Activated CD4-positive, alpha-beta T cell treated with anti-CD3 and anti-CD28 coated beads, Interleukin-10, Interleukin-2, amounts not matched to agents 100 ng/mL and 50 ng/mL, durations not matched to agents 16 hours and 8 hours (primary cell): ENCODE data around the gene C12orf76.

Source experiments
- DNase-seq: peaks from one replicate; pipeline ENCODE4 v3.0.0-alpha.2; 2020

C12orf76 gene

DNA sequence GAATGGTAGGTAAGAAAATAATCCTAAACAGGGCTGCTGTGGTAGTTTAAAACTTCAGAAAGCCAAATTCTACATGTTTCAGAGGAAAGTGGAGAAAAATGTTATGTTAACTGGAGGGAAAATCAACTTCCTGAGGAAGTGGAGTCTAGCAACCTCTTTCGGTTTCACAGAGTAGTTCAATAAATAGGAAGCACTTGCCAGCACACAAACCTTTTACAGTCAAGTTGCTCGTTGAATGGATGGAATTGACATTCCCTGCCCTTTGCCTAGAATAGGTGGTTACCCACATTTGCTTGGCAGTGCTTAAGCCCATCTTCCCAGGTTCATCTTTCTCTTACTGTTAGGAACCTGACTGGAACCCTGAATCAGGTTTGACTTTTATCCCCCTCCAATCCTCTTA, 33.2 kb downstream of the C12orf76 start:
- DNase-seq, result no peak

DNA sequence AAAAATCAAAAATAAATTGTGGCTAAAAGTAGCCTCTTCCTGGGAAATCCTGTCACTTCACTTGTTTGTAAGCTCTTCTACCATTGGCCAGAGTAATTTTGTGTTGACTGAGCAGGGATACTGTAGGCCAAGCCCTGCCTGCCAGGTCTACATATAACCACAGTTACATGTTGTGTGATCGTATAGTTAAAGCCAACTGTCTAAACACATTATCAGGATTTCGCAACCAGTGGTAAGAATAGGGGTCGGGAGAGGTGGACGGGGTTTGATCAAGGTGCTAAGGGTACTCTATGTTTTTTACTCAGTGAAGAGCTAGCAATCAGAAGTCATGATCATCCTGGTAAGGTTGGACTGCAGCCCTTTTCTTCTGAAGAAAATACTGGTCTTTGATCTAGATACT, 35.7 kb downstream of the C12orf76 start:
- DNase-seq, result no peak

DNA sequence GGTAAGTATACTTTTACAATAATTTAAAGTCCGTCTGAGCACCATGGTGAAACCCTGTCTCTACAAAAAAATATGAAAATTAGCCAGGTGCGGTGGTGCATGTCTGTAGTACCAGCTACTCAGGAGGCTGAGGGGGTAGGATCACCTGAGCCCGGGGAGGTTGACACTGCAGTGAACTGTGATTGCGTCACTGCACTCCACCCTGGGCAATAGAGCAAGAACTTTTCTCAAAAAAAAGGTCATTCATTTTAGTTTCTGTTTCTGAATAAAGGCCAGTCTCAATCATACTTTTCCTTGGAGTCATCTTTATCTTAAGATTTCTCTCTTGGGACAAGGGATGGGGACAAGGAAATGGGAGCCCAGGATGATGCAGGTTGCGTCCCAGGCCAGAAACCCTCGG, 36.2 kb downstream of the C12orf76 start:
- no peak for DNase-seq

- no peak for DNase-seq
Observed at GRCh38 chr12:110010853-110011723, 37.2 kb downstream of the C12orf76 start.

- peak; percentile 81 for DNase-seq
Observed at GRCh38 chr12:110008681-110009398, 39.5 kb downstream of the C12orf76 start.

- no peak for DNase-seq
Observed at GRCh38 chr12:110007881-110008280, 40.4 kb downstream of the C12orf76 start.

DNA sequence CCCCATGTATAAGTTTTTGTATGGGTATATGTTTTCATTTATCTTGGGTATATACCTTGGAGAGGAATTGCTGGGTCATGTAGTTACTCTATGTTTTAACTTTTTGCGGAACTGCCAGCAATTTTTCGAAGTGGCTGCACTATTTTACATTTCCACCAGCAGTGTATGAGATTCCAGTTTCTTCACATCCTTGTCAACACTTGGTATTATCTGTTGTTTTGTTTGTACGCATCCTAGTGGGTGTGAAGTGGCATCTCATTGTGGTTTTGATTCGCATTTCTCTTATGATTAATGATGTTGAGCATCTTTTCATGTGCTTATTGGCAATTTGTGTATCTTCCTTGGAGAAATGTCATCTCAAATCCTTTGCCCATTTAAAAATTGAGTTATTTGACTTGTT, 42.2 kb downstream of the C12orf76 start:
- no peak for DNase-seq

GRCh38 chr12:110005319-110005973, 42.9 kb downstream of the C12orf76 start:
- peak; percentile 63 for DNase-seq

DNA sequence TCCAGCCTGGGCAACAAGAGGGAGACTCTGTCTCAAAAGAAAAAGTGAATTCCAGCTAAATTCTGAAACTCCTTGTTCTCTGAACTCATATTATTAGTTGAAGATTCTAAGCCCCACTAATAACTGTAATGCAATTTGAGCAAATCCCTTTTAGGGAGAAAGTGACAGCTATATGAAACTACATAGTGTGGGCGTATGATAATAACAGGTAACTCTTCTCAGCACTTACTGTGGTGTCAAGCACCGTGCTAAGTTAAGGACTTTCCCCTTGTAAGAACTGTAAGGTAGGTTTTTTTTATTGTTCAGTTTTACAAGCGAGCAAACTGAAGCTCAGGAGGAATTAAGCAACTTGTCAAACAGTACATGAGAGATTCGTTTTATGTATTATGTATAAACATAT, 43.7 kb downstream of the C12orf76 start:
- peak; percentile 56 for DNase-seq

GRCh38 chr12:110002676-110003515, 45.4 kb downstream of the C12orf76 start:
- DNase-seq, result no peak

DNA sequence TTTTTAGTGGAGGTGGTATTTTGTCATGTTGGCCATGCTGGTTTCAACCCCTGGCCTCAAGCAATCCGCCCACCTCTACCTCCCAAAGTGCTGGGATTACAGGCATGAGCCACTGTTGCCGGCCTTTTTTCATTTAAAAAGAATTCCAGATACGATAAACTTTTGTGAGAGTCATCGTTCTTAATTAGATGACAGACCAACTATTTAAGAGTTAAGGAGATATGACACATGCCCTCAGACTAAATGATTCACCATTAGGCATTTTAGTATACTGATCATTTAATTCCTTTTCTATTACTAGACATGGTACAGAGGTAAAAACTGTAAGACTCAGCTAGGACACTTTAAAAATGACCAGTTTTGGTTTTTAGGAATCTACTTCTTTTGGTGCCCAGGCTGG, 46.7 kb downstream of the C12orf76 start:
- no peak for DNase-seq

GRCh38 chr12:109999983-110000505, 48.3 kb downstream of the C12orf76 start:
- no peak for DNase-seq

GRCh38 chr12:109999649-109999971, 48.7 kb downstream of the C12orf76 start:
- DNase-seq, result no peak

GRCh38 chr12:109998904-109999648, 49.2 kb downstream of the C12orf76 start, which contains the start of gene ANKRD13A:
TSS of gene ANKRD13A (plus strand) at chr12:109999430. CDS start at chr12:109999689, 259 bp downstream.
- peak; percentile 94 for DNase-seq

GRCh38 chr12:109998241-109998903, 50.0 kb downstream of the C12orf76 start:
- no peak for DNase-seq

DNA sequence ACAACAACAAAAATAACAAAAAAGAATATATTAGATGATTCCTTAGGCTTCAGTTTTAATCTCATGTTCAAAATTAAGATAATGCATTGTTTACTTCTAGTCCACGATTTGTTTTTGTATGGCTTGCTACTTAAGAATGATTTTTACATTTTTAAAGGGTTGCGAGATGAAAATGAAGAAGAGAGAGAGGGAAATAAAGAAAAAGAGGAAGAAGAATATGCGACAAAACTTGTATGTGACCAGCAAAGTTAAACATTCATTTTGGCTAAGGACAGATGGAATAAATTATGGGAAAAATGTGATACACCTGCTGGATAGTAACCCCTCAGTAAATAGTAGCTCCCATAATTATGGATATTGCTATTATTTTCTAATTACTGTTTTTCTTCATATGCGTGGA, 50.9 kb downstream of the C12orf76 start:
- DNase-seq, result no peak

DNA sequence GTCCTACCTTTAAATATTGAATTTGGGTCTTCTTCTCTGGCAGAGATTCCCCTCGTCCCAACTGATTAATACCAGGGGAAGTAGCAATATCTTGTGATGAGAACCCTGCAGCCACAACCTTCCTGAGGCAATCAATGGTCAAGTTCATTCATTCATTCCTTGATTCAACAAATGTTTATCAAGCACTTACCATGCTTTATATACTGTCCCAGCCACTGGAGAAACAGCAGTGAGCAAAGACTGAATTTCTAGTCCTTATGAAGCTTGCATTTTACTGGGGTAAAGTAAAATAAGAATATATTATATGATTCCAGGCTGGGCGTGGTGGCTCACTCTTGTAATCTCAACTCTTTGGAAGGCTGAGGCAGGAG, 51.9 kb downstream of the C12orf76 start:
- DNase-seq, result no peak

GRCh38 chr12:109995686-109996482, 52.4 kb downstream of the C12orf76 start, which contains the start of gene GIT2:
TSS of gene GIT2 (minus strand) at chr12:109996368. CDS start at chr12:109996224, 144 bp downstream.
- DNase-seq, result peak; percentile 98

DNA sequence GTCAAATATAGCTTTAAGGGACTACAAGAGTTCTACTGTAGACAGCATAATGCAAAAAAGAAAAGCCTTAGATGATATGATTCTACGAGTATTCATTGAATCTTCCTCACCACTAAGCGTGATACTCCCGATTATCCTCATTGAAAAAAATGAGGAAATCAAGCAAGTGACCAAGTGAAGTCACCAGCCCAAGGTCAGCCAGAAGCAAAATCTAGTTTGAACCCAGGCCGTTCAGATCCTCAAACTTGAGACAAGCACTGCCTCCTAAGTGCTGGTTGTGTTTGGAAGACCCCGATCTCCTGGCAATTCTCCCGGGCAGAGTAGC, 53.0 kb downstream of the C12orf76 start:
- no peak for DNase-seq
